ENCODE measurements around the gene MYO1D.

The MYO1D gene

GRCh38 chr17:32802306-32802705 is 74.6 kb downstream of the MYO1D start:
- TF ChIP-seq CTCF (IDR thresholded peaks at IDR 0.05; ENCODE audit: insufficient read depth, low read depth, low read length, missing control alignments), result no peak
- H3K4me3 ChIP-seq (ENCODE audit: low read length), result no peak overlapping the region
- DNase-seq (ENCODE audit: low read depth), result no peak

DNA sequence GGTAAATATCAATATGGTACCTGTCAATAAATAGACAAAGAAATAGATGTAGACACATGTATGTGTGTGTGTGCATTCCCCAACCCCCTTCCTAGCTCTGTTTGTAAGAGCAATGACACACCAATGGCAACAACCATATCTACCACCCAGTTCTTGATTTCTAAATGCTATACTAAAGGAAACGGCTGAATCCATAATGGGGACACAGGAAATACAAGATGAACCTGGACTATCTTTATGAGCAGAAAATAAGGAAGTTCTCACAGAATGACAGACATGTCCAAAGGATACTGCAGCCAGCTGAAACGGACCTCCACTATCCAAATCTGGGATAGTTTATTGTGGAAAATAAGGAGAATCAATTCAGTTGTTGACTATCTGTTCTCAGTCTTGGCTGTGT is 75.3 kb downstream of the MYO1D start:
- no peak for TF ChIP-seq CTCF (IDR thresholded peaks at IDR 0.05; ENCODE audit: insufficient read depth, low read depth, low read length, missing control alignments)
- DNase-seq (ENCODE audit: low read depth), result no peak

DNA sequence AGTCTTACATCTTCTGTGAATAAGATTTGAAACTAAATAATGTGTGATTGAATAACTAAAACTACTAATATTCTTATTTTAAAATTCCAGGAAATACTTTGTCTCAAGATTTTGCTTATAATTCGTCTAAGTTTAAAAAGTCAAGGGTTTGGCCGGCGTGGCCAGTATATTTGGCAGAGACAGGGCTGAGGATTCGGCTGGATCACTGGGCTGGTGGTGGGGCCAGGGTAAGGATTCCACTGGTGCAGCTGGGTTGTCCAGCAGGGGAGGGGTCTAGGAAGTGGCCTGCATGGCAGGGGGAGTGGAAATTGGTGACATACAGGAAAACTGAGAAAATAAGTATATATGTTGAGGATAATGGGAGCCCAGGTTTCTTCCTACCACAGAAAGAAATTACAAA is 75.7 kb downstream of the MYO1D start:
- no peak overlapping the region for H3K4me3 ChIP-seq (ENCODE audit: low read length)
- TF ChIP-seq CTCF (IDR thresholded peaks at IDR 0.05; ENCODE audit: insufficient read depth, low read depth, low read length, missing control alignments), result no peak
- DNase-seq (ENCODE audit: low read depth), result no peak

More for the DNA sequence above, 75.3 kb downstream of the MYO1D start:
- no peak overlapping the region for H3K4me3 ChIP-seq (ENCODE audit: low read length)

DNA sequence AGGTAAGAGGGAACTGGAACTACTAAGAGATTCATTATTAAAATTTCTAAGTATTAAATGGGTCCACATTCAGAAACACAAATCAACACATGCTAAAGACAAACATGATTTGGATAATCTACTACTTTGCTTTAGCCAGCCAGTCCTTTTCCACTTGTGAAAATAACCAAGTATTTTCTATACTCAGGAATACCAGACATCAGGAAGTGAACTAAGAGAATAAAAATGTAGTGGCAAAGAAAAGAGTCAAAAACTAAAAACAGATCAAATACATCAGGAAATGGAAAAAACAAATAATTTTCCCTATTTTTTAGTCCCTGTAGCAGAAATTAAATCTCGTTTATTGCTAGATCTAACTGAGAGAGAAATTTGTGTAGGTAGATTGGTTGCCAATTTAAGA is 78.0 kb downstream of the MYO1D start:
- H3K4me3 ChIP-seq (ENCODE audit: low read length), result no peak overlapping the region
- DNase-seq (ENCODE audit: low read depth), result no peak
- no peak for TF ChIP-seq CTCF (IDR thresholded peaks at IDR 0.05; ENCODE audit: insufficient read depth, low read depth, low read length, missing control alignments)

- H3K4me3 ChIP-seq (ENCODE audit: low read length), result no peak overlapping the region
- no peak for TF ChIP-seq CTCF (IDR thresholded peaks at IDR 0.05; ENCODE audit: insufficient read depth, low read depth, low read length, missing control alignments)
- DNase-seq (ENCODE audit: low read depth), result no peak
Observed at GRCh38 chr17:32795339-32795979, 81.5 kb downstream of the MYO1D start.

DNA sequence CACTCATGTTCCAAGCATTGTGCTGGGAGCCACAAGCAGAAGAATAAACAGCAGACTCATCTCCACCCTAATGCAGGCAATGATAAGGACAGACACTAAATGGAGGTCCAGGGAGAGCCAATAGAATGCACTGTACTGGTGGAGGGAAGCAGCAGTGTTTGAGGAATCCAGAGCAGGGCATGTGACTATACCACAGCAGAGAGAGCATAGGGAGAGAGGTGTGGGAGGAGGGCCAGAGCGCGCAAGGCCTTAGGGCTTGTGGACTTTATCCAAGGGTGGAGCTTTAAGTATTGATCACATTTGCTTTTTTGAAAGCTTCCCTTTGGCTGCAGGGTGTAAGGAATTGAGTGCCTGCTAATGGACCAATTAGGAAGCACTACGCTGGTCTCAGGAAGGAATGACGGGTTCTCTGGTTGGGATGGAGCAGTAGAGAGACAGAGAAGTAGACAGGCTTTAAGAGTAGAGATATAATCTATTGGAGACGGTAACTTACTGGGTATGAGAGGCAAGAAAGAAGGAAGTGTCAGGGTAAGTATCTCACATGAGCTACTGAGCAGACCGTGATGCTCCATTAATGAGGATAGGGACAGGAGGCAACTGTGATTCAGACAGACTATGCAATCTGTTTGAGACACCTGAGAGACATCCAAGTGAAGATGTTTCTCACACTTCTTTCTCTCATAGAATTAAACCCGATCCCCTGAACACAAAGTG is 82.2 kb downstream of the MYO1D start:
- no peak for TF ChIP-seq CTCF (IDR thresholded peaks at IDR 0.05; ENCODE audit: insufficient read depth, low read depth, low read length, missing control alignments)
- no peak overlapping the region for H3K4me3 ChIP-seq (ENCODE audit: low read length)
- no peak for DNase-seq (ENCODE audit: low read depth)

DNA sequence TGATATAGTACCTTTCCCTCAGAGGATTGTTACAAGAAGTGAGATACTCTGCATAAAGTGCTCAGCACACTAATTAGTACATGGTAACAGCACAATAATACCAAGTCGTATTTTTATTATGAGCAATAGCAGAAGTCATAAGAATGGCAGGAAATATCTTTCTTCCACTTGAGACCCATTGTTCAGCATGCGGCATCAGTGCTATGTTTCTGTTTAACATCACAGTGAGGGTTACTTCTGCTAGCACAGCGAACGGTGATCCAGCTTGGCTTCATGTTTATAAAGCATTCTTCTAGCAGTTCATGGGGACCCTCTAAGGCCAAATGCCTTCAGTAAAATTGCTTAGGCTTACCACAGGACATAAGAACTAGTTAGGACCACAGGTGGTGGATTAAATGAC is 83.1 kb downstream of the MYO1D start:
- DNase-seq (ENCODE audit: low read depth), result no peak
- no peak overlapping the region for H3K4me3 ChIP-seq (ENCODE audit: low read length)
- no peak for TF ChIP-seq CTCF (IDR thresholded peaks at IDR 0.05; ENCODE audit: insufficient read depth, low read depth, low read length, missing control alignments)

Measured in epithelial cell of esophagus (primary cell).